HCT116 (cell line): ENCODE data around the gene CPA4. TPM values are rescaled to one million over a fixed set of nuclear protein-coding genes. Genes with fewer than 3 reads are reported as not detected.

ENCODE experiments used
- ATAC-seq: fragments of 200-7000 bp; cut with Tn5 transposase; 2 replicates; pipeline ENCODE4 v1.9.1; 2020; ENCODE audit warnings: mild to moderate bottlenecking, moderate library complexity
- BruUV-seq: library from RNA; stranded (reverse); fragments of 400-500 nt; replicated peaks from 2 replicates; lab custom pipeline; 2021; lab: Mats Ljungman, UMichigan
- CTCF ChIA-PET: fragments of 300-600 bp; sonication (Branson Sonifier 250); formaldehyde crosslinking; loops from one replicate; lab custom pipeline; 2021; ENCODE audit warnings: antibody characterized with exemption; lab: Charles Lee
- POLR2A ChIA-PET: fragments of 300-600, 350-600 bp; sonication (Branson Sonifier 250); formaldehyde crosslinking; loops from one replicate; lab custom pipeline; 2021; ENCODE audit warnings: antibody characterized with exemption; lab: Charles Lee
- RAD21 ChIA-PET, 2 experiments: fragments of 300-600 bp; sonication (Branson Sonifier 250); formaldehyde crosslinking; loops; one replicate each; lab custom pipeline; 2023; ENCODE audit warnings: low total read pairs in 2 of 2; ENCODE audit not compliant: uncharacterized antibody in 2 of 2, unreplicated experiment in 2 of 2, low non-redundant PET in 1 of 2; lab: Charles Lee
- DNase-seq: peaks from one replicate; pipeline ENCODE4 v3.0.0-alpha.2; 2010; ENCODE audit warnings: low read depth, low spot score
- H2AFZ ChIP-seq: fragments of 200-600 bp; shearing (Covaris generic), sonication (generic); 2 replicates; pipeline ENCODE4 v1.6.1; 2017; ENCODE audit warnings: low read depth, mixed run types, mixed read lengths, antibody characterized with exemption, low read length; ENCODE audit not compliant: poor library complexity, severe bottlenecking
- H3K27ac ChIP-seq: 2 replicates; pipeline ENCODE4 v1.5.1; 2012; ENCODE audit warnings: low read depth, low read length
- H3K27me3 ChIP-seq: fragments of 200-600 bp; sonication (generic); 2 replicates; pipeline ENCODE4 v1.6.1; 2016; ENCODE audit warnings: mixed run types, low read length, mixed read lengths; ENCODE audit not compliant: insufficient read depth
- H3K36me3 ChIP-seq, 2 experiments: fragments of 200-500 bp in 1 of 2; fragments of 200-600 bp in 1 of 2; sonication (Bioruptor generic) in 1 of 2; sonication (generic) in 1 of 2; 2 replicates each; pipeline versions ENCODE4 v1.5.1 to v1.6.1; 2014 to 2016; ENCODE audit warnings: low read length in 2 of 2, inconsistent platforms in 1 of 2, mixed read lengths in 1 of 2, mixed run types in 1 of 2; ENCODE audit not compliant: insufficient read depth in 2 of 2, control insufficient read depth in 1 of 2
- H3K4me1 ChIP-seq, 2 experiments: fragments of 200-600 bp in 1 of 2; sonication (generic) in 1 of 2; 2 replicates each; pipeline versions ENCODE4 v1.5.1 to v1.6.1; 2012 to 2017; ENCODE audit warnings: low read length in 2 of 2, inconsistent platforms in 1 of 2, mild to moderate bottlenecking in 1 of 2, mixed read lengths in 1 of 2, mixed run types in 1 of 2, moderate library complexity in 1 of 2; ENCODE audit not compliant: insufficient read depth in 2 of 2, control insufficient read depth in 1 of 2
- H3K4me2 ChIP-seq: fragments of 200-600 bp; sonication (generic); 2 replicates; pipeline ENCODE4 v1.6.1; 2017; ENCODE audit warnings: mixed run types, low read length, mixed read lengths
- H3K4me3 ChIP-seq, 2 experiments: fragments of 200-600 bp in 1 of 2; sonication (generic) in 1 of 2; replicated peaks in 1 of 2; 2 replicates each; pipeline ENCODE4 v1.5.1; 2011 to 2016; ENCODE audit warnings: low read length in 2 of 2, control low read depth in 1 of 2, low read depth in 1 of 2, mild to moderate bottlenecking in 1 of 2, mixed read lengths in 1 of 2, mixed run types in 1 of 2
- H3K79me2 ChIP-seq: fragments of 200-600 bp; sonication (generic); 2 replicates; pipeline ENCODE4 v1.6.1; 2017; ENCODE audit warnings: mild to moderate bottlenecking, mixed run types, low read length, moderate library complexity, mixed read lengths; ENCODE audit not compliant: insufficient read depth
- H3K9ac ChIP-seq: fragments of 200-600 bp; sonication (generic); 2 replicates; pipeline ENCODE4 v1.6.1; 2016; ENCODE audit warnings: low read length, mixed read lengths
- H3K9me2 ChIP-seq: fragments of 200-600 bp; sonication (generic), shearing (Covaris generic); 2 replicates; pipeline ENCODE4 v1.6.1; 2017; ENCODE audit warnings: mixed run types, mild to moderate bottlenecking, moderate library complexity; ENCODE audit not compliant: insufficient read depth
- H3K9me3 ChIP-seq, 2 experiments: fragments of 200-500 bp in 1 of 2; fragments of 200-600 bp in 1 of 2; sonication (Bioruptor generic) in 1 of 2; sonication (generic) in 1 of 2; 2 replicates each; pipeline ENCODE4 v1.6.1; 2014 to 2017; ENCODE audit warnings: low read length in 2 of 2, mixed read lengths in 2 of 2, inconsistent platforms in 1 of 2, low read depth in 1 of 2, mild to moderate bottlenecking in 1 of 2, mixed run types in 1 of 2, moderate library complexity in 1 of 2; ENCODE audit not compliant: control insufficient read depth in 1 of 2, insufficient read depth in 1 of 2
- H4K20me1 ChIP-seq: fragments of 200-600 bp; sonication (generic), shearing (Covaris generic); 2 replicates; pipeline ENCODE4 v1.6.1; 2017; ENCODE audit warnings: mixed run types, mild to moderate bottlenecking, moderate library complexity; ENCODE audit not compliant: insufficient read depth
- ATF3 ChIP-seq: IDR thresholded peaks from 2 replicates; pipeline ENCODE4 v1.6.1; 2012
- CBX3 ChIP-seq: IDR thresholded peaks from 2 replicates; pipeline ENCODE4 v1.6.1; 2012; ENCODE audit warnings: low read depth
- JUND ChIP-seq: IDR thresholded peaks from 2 replicates; pipeline ENCODE4 v1.6.1; 2012
- POLR2A ChIP-seq: IDR thresholded peaks from 2 replicates; pipeline ENCODE4 v1.7.0; 2011; ENCODE audit warnings: borderline replicate concordance; ENCODE audit not compliant: insufficient read depth, insufficient read length; ENCODE audit errors: extremely low read depth
- RAD21 ChIP-seq: IDR thresholded peaks from 2 replicates; pipeline ENCODE4 v1.6.1; 2012; ENCODE audit warnings: low read depth, mild to moderate bottlenecking
- SIN3A ChIP-seq: IDR thresholded peaks from 2 replicates; pipeline ENCODE4 v1.6.1; 2012; ENCODE audit warnings: low read depth
- SP1 ChIP-seq: IDR thresholded peaks from 2 replicates; pipeline ENCODE4 v1.6.1; 2012; ENCODE audit warnings: low read depth
- YY1 ChIP-seq: IDR thresholded peaks from 2 replicates; pipeline ENCODE4 v1.6.1; 2011; ENCODE audit warnings: low read length, low read depth, moderate library complexity, mild to moderate bottlenecking; ENCODE audit not compliant: insufficient replicate concordance; ENCODE audit errors: extremely low read depth
- ZBTB33 ChIP-seq: IDR thresholded peaks from 2 replicates; pipeline ENCODE4 v1.6.1; 2011; ENCODE audit warnings: mild to moderate bottlenecking, low read length, moderate library complexity; ENCODE audit not compliant: insufficient replicate concordance; ENCODE audit errors: extremely low read depth
- ZNF274 ChIP-seq: fragments of 200-500 bp; sonication (Bioruptor generic); IDR thresholded peaks from 2 replicates; pipeline ENCODE4 v1.6.1; 2014; ENCODE audit warnings: mild to moderate bottlenecking, low read depth, low read length, inconsistent platforms
- intact Hi-C: fragments of 100-400 bp; cut with micrococcal nuclease; formaldehyde crosslinking; loops from 2 replicates; pipeline ENCODE4 v1.10.0; 2022
- total RNA-seq: library from RNA; stranded (reverse); gene quantifications from one replicate; pipeline ENCODE4 v1.2.1, GENCODE V29; 2021; ENCODE audit not compliant: unreplicated experiment

Gene CPA4
- total RNA-seq, 1 experiment from 2014 or later, result 38.7 TPM

- H3K27ac ChIP-seq, result no peak overlapping the region
- peaks cover 0 to 21% of the 10 kb centered on the region in 2 experiments; a peak in 1 of 4 replicates for H3K9me3 ChIP-seq
- POLR2A ChIA-PET, result no interaction called here
- H3K4me3 ChIP-seq, result no peak overlapping the region
- no TSS peak for BruUV-seq
- ATAC-seq, result no peak
- intact Hi-C loops, result no loop called here
- H3K4me1 ChIP-seq, result peaks cover 36 to 54% of the 10 kb centered on the region in 2 experiments
- CTCF ChIA-PET, result no interaction called here
- no peaks in the 10 kb centered on the region for H3K79me2 ChIP-seq
- no peak overlapping the region for H2AFZ ChIP-seq
- no peak overlapping the region for H3K9ac ChIP-seq
- no peaks in the 10 kb centered on the region for H3K9me2 ChIP-seq
- no peak overlapping the region for H3K4me2 ChIP-seq
- RAD21 ChIA-PET, result no interaction called here
- H3K27me3 ChIP-seq, result no peaks in the 10 kb centered on the region
- H4K20me1 ChIP-seq, result no peaks in the 10 kb centered on the region
- no peak for TF ChIP-seq ZBTB33
- no peak for TF ChIP-seq YY1
- TF ChIP-seq JUND, result no peak
- no peak for TF ChIP-seq POLR2A
- no peak for TF ChIP-seq ZNF274
- TF ChIP-seq SP1, result no peak
- no peak for TF ChIP-seq RAD21
- TF ChIP-seq CBX3, result no peak
- no peak for TF ChIP-seq SIN3A
- TF ChIP-seq ATF3, result no peak
- H3K36me3 ChIP-seq, result no peaks in the 10 kb centered on the region
- no peak for DNase-seq
These were observed 68.7 kb downstream of the CPA4 start for GRCh38 chr7:130361681-130362080.
